Osteoblast (primary cell): ENCODE results near the gene HOXB6. TPM values are rescaled to one million over a fixed set of nuclear protein-coding genes. Genes with fewer than 3 reads are reported as not detected.
A peak's percentile ranks its signal among the peaks of the same experiment; 100 is the strongest.

Source experiments
- DNase-seq: peaks from one replicate; pipeline ENCODE4 v3.0.0; 2011; ENCODE audit warnings: low spot score, mixed read lengths; ENCODE audit not compliant: insufficient read length; ENCODE audit errors: missing footprints
- H2AFZ ChIP-seq: 2 replicates; pipeline ENCODE4 v1.6.0; 2011; ENCODE audit warnings: mild to moderate bottlenecking, low read length
- H3K27ac ChIP-seq: 2 replicates; pipeline ENCODE4 v1.5.1; 2011; ENCODE audit warnings: mild to moderate bottlenecking, low read depth, low read length, moderate library complexity
- H3K27me3 ChIP-seq: 2 replicates; pipeline ENCODE4 v1.6.0; 2012; ENCODE audit warnings: mild to moderate bottlenecking, control low read depth, inconsistent platforms, low read length, moderate library complexity; ENCODE audit not compliant: insufficient read depth
- H3K36me3 ChIP-seq: 2 replicates; pipeline ENCODE4 v1.5.1; 2011; ENCODE audit warnings: mild to moderate bottlenecking, low read length, control low read depth, moderate library complexity; ENCODE audit not compliant: insufficient read depth
- H3K4me1 ChIP-seq: 2 replicates; pipeline ENCODE4 v1.5.1; 2011; ENCODE audit warnings: mild to moderate bottlenecking, low read length, control low read depth, moderate library complexity; ENCODE audit not compliant: insufficient read depth
- H3K4me2 ChIP-seq: 2 replicates; pipeline ENCODE4 v1.6.0; 2011; ENCODE audit warnings: mild to moderate bottlenecking, low read length; ENCODE audit not compliant: insufficient read depth
- H3K4me3 ChIP-seq: fragments of 200-600 bp; sonication (generic); 3 replicates; pipeline ENCODE4 v1.5.1; 2012; ENCODE audit warnings: mild to moderate bottlenecking, low read length, inconsistent platforms; ENCODE audit not compliant: insufficient read depth
- H3K79me2 ChIP-seq: 2 replicates; pipeline ENCODE4 v1.6.0; 2012; ENCODE audit warnings: mild to moderate bottlenecking, low read length, control low read depth, inconsistent platforms; ENCODE audit not compliant: insufficient read depth
- H3K9me3 ChIP-seq: 2 replicates; pipeline ENCODE4 v1.5.1; 2011; ENCODE audit warnings: low read depth, low read length, control low read depth
- H4K20me1 ChIP-seq: 2 replicates; pipeline ENCODE4 v1.6.0; 2012; ENCODE audit warnings: mild to moderate bottlenecking, low read length, control low read depth; ENCODE audit not compliant: insufficient read depth
- CTCF ChIP-seq: IDR thresholded peaks from 2 replicates; pipeline ENCODE4 v1.5.1; 2011; ENCODE audit warnings: mild to moderate bottlenecking, low read depth, low read length, moderate library complexity; ENCODE audit errors: extremely low read depth
- total RNA-seq: library from RNA; depleted of rRNA; stranded (reverse); fragments of >200 nt; gene quantifications from 2 replicates; pipeline ENCODE4 v1.2.3, GENCODE V29; 2012

Gene HOXB6
- total RNA-seq, 1 donor: 0.72 TPM

DNA sequence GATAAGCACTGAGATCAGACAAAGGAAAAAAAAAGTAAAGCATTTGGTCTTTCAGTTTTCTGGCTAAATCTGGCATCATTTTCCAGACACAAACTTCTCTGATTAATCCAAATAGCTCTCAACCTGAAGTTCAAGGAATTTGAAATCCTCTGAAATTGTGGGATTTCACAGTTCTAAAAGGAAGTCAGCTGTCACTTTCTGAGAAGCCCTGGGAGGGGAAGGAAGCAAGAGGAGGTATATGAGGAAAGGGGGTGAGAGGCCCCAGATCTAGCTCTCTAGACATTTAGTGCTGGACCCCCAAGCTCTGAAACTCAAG lies 38.9 kb upstream of the HOXB6 start:
- Histone ChIP-seq H3K27ac (no peak overlapping the region), H3K36me3 (no peaks in the 10 kb centered on the region), H3K9me3 (no peaks in the 10 kb centered on the region), H3K4me1 (peaks cover 3% of the 10 kb centered on the region), H3K79me2 (no peaks in the 10 kb centered on the region), H3K4me2 (no peak overlapping the region), H3K4me3 (no peak overlapping the region), H2AFZ (no peak overlapping the region), H4K20me1 (no peaks in the 10 kb centered on the region), H3K27me3 (peaks cover 98% of the 10 kb centered on the region)
- peak; percentile 54 for DNase-seq
- no peak for TF ChIP-seq CTCF

DNA sequence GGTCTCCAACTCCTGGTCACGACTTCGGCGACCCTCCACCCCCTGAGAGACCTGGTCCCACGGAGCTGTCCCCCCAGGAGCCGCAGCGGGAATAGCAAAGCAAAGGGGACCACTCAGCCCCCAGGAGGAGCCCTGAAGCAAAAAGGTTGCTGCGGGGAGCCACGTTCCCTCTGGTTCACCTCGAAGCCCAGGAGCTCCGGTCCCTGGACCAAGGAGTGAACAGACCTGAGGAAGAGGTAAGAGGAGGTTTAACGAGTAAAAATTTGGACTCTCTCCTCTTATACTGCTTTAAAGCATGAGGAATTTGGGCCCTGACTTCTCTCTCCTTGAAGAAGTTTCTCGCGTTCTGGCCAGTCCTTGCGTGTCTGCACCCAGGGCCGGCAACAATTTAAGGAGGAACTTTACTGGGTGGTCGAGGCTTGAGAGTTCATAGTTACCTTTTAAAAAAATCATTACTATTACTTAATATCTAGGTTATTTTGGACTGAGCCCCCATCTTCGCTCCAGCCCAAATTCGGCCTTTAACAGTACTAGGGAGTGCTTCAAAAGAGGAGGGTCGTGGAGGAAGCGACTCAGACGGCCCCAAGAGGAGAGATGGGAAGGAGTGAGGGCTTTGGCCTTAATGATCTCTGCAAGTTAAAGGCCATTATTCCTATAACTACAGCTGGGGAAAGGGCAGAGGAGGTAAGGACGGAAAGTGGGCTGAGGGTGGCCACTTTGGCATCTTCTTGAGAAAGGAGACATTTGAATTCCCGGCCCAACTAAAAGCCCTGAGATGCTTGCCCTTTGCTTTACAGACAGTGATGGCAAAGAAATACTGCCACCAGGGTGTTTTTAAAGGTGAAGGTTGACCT lies 38.3 kb upstream of the HOXB6 start:
- H3K27ac ChIP-seq: no peak overlapping the region
- H3K36me3 ChIP-seq: no peaks in the 10 kb centered on the region
- no peaks in the 10 kb centered on the region for H4K20me1 ChIP-seq
- no peak for TF ChIP-seq CTCF
- H2AFZ ChIP-seq: no peak overlapping the region
- peaks cover 3% of the 10 kb centered on the region for H3K4me1 ChIP-seq
- H3K9me3 ChIP-seq: no peaks in the 10 kb centered on the region
- no peak overlapping the region for H3K4me2 ChIP-seq
- DNase-seq: peak; percentile 73
- peaks cover 98% of the 10 kb centered on the region for H3K27me3 ChIP-seq
- H3K79me2 ChIP-seq: no peaks in the 10 kb centered on the region
- H3K4me3 ChIP-seq: no peak overlapping the region

DNA sequence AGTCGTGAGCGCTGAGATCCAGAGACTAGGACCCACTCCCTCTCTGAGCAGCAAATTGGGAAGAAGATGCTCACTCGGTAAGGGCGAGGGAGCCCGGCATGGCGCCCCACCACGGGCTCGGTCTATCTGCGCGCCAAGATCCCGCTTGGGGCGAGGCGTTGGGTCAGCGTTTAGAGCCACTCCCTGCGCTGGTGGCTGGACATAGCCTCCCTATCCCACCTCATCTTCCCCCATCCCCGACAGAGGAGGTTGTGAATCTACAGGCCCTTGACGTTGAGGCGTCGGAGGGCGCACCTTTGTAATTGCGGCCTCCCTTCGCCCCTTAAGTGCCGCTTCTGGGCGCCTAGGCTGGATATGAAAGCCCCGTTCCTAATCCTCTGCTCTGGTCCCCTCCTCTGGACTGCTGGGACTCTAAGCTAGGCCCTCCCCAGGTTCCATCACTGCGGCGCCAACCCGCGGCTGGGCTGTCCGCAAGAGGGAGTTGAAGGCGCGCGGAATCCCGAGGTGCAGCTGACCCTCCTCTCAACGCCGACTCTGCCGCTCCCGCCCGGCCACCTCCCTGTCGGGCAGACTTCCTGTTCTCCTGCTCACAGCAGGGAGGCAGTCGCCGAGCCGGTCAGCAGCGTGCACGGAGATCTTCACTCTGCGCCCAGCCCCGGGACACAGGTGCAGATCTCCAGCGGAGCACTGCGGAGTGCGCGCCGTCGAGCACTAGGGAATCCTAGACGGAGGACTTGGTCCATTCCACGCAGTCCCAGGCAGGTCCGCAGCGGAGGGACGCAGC lies 37.5 kb upstream of the HOXB6 start:
- DNase-seq: peak; percentile 78
- Histone ChIP-seq H3K27me3 (peaks cover 99% of the 10 kb centered on the region), H3K79me2 (no peaks in the 10 kb centered on the region), H3K4me2 (no peak overlapping the region), H2AFZ (no peak overlapping the region), H3K4me1 (no peaks in the 10 kb centered on the region), H3K36me3 (no peaks in the 10 kb centered on the region), H3K4me3 (no peak overlapping the region), H3K9me3 (no peaks in the 10 kb centered on the region), H4K20me1 (no peaks in the 10 kb centered on the region), H3K27ac (no peak overlapping the region)
- TF ChIP-seq CTCF: no peak

DNA sequence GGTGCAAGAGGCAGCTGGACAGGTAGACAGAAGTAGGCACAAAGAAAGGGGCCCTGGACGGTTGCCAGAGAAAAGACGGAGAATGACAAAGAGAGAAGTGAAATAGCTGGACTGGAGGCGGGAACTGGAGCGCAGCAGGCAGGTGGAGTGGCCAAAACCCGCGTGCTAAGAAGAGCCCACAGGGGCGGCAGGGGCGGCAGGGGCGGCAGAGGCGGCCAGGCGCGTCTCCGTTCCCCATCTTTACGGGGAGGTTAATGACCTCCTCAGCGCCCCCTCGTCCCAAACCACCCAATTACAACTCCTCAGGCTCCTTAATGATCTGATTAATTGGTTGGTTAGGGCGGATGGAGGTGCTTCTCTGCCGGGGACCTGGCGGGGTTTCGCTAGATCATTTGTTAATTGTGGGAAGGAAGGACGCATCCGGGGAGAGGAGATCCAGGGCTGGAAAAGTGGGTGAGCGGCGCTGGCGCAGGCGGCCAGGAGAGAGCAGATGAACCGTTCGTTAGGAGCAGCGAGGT lies 36.8 kb upstream of the HOXB6 start:
- Histone ChIP-seq H2AFZ (no peak overlapping the region), H3K79me2 (no peaks in the 10 kb centered on the region), H3K4me1 (no peaks in the 10 kb centered on the region), H3K4me2 (no peak overlapping the region), H3K9me3 (no peaks in the 10 kb centered on the region), H3K36me3 (no peaks in the 10 kb centered on the region), H3K27me3 (peaks cover 100% of the 10 kb centered on the region), H3K27ac (no peak overlapping the region), H4K20me1 (no peaks in the 10 kb centered on the region), H3K4me3 (no peak overlapping the region)
- DNase-seq: peak; percentile 48
- no peak for TF ChIP-seq CTCF
